Gastroesophageal sphincter (tissue), 3 donors: ENCODE results near the gene ELMO3.

Experiments used
- CTCF ChIP-seq, 4 experiments: fragments of 200-600 bp in 2 of 4; fragments of 450-650 bp in 2 of 4; sonication (generic) in 1 of 4; IDR thresholded peaks; one replicate each; pipeline ENCODE4 v1.5.1; 2017 to 2019; ENCODE audit warnings: antibody characterized with exemption in 4 of 4, mild to moderate bottlenecking in 2 of 4, moderate library complexity in 2 of 4
- POLR2AphosphoS5 ChIP-seq: sonication (generic); formaldehyde crosslinking; IDR thresholded peaks from one replicate; pipeline ENCODE4 v1.6.1; 2017; ENCODE audit warnings: antibody characterized with exemption

GRCh38 chr16:67210069-67210937 is 11.4 kb downstream of the ELMO3 start:
- TF ChIP-seq CTCF (IDR thresholded peaks at IDR 0.05): no peak
- no peak for TF ChIP-seq POLR2AphosphoS5
